ENCODE results near the gene GRIN2B.

GRIN2B gene

GRCh38 chr12:13952096-13952495, 29.3 kb downstream of the GRIN2B start:
- Histone ChIP-seq H3K27ac (ENCODE audit: extremely low read depth, low read depth, low read length) (no peak overlapping the region), H3K36me3 (ENCODE audit: control insufficient read depth in 2 of 2, insufficient read depth in 1 of 2, low read length in 2 of 2) (no peaks in the 10 kb centered on the region), H3K4me3 (ENCODE audit: low read depth, low read length) (no peak overlapping the region), H3K9me3 (ENCODE audit: control insufficient read depth, insufficient read depth, low read depth, low read length) (no peaks in the 10 kb centered on the region), H3K4me1 (ENCODE audit: control insufficient read depth, insufficient read depth, low read length) (no peaks in the 10 kb centered on the region)
- CTCF ChIA-PET, result interaction anchor here (1.2 kb wide), 1 partner anchor 89 kb away, joined by 3 read pairs; no protein-coding TSS in a partner anchor
- no peak for TF ChIP-seq ZNF280D (tag by site-specific recombination; IDR thresholded peaks at IDR 0.05)
- no peak for TF ChIP-seq ZBTB26 (tag by site-specific recombination; optimal IDR thresholded peaks at IDR 0.05)
- TF ChIP-seq ZNF280C (tag by site-specific recombination; IDR thresholded peaks at IDR 0.05), result no peak
- no peak for TF ChIP-seq ZNF37A (tag by site-specific recombination; IDR thresholded peaks at IDR 0.05)
- no peak for TF ChIP-seq ZNF544 (tag by site-specific recombination; IDR thresholded peaks at IDR 0.05)
- no peak for TF ChIP-seq ZNF274 (IDR thresholded peaks at IDR 0.05; ENCODE audit: low read length)
- TF ChIP-seq ZNF274 (tag by site-specific recombination; IDR thresholded peaks at IDR 0.05; ENCODE audit: borderline replicate concordance), result no peak
- TF ChIP-seq TCF7L2 (IDR thresholded peaks at IDR 0.05; ENCODE audit: borderline replicate concordance, low read depth, low read length), result no peak
- TF ChIP-seq ZBTB7A (tag by site-specific recombination; IDR thresholded peaks at IDR 0.05; ENCODE audit: low read depth), result no peak
- TF ChIP-seq CTCF (tag by site-specific recombination; IDR thresholded peaks at IDR 0.05), result no peak
- no peak for TF ChIP-seq PRDM10 (tag by site-specific recombination; IDR thresholded peaks at IDR 0.05)
- TF ChIP-seq ZBTB44 (tag by site-specific recombination; IDR thresholded peaks at IDR 0.05), result no peak
- no peak for TF ChIP-seq ZNF18 (tag by site-specific recombination; IDR thresholded peaks at IDR 0.05)
- no peak for TF ChIP-seq ZNF138 (tag by site-specific recombination; IDR thresholded peaks at IDR 0.05; ENCODE audit: borderline replicate concordance)
- TF ChIP-seq BCL6B (tag by site-specific recombination; IDR thresholded peaks at IDR 0.05), result no peak
- no peak for TF ChIP-seq ZNF148 (tag by site-specific recombination; IDR thresholded peaks at IDR 0.05; ENCODE audit: borderline replicate concordance)
- POLR2A ChIA-PET, result no interaction called here
